CD4-positive, alpha-beta T cell treated with Interleukin-17A for 4 hours (primary cell): ENCODE data around the gene HNRNPM.

ENCODE experiments used
- DNase-seq: peaks from one replicate; pipeline ENCODE4 v3.0.0-alpha.2; 2020; ENCODE audit warnings: mixed read lengths

HNRNPM gene

GRCh38 chr19:8461376-8461775 is 16.6 kb downstream of the HNRNPM start:
- DNase-seq: no peak

GRCh38 chr19:8461891-8462290 is 17.1 kb downstream of the HNRNPM start:
- no peak for DNase-seq

GRCh38 chr19:8462571-8462970 is 17.8 kb downstream of the HNRNPM start:
- no peak for DNase-seq

GRCh38 chr19:8463365-8463764 is 18.6 kb downstream of the HNRNPM start:
- no peak for DNase-seq

GRCh38 chr19:8466018-8466417 is 21.2 kb downstream of the HNRNPM start:
- DNase-seq: no peak

- no peak for DNase-seq
Measured at GRCh38 chr19:8468124-8468523, 23.3 kb downstream of the HNRNPM start.

- no peak for DNase-seq
Measured at GRCh38 chr19:8468761-8469373, 24.1 kb downstream of the HNRNPM start.

- DNase-seq: no peak
Measured at GRCh38 chr19:8469613-8470368, 25.0 kb downstream of the HNRNPM start.

- DNase-seq: no peak
Measured at GRCh38 chr19:8473648-8474476, 29.1 kb downstream of the HNRNPM start.

- DNase-seq: no peak
Measured at GRCh38 chr19:8475005-8475404, 30.2 kb downstream of the HNRNPM start.

- no peak for DNase-seq
Measured at GRCh38 chr19:8476524-8476923, 31.7 kb downstream of the HNRNPM start.

GRCh38 chr19:8477889-8478288 is 33.1 kb downstream of the HNRNPM start:
- DNase-seq: no peak

GRCh38 chr19:8478598-8478997 is 33.8 kb downstream of the HNRNPM start:
- DNase-seq: no peak

GRCh38 chr19:8481201-8481600 is 36.4 kb downstream of the HNRNPM start:
- no peak for DNase-seq

GRCh38 chr19:8481616-8482015 is 36.8 kb downstream of the HNRNPM start:
- no peak for DNase-seq

- no peak for DNase-seq
Measured at GRCh38 chr19:8482696-8483095, 37.9 kb downstream of the HNRNPM start.

- DNase-seq: no peak
Measured at GRCh38 chr19:8483165-8483564, 38.4 kb downstream of the HNRNPM start.

- DNase-seq: no peak
Measured at GRCh38 chr19:8484331-8484894, 39.6 kb downstream of the HNRNPM start.

GRCh38 chr19:8485561-8486371 is 41.0 kb downstream of the HNRNPM start:
- DNase-seq: no peak

GRCh38 chr19:8486661-8487136 is 41.9 kb downstream of the HNRNPM start:
- DNase-seq: no peak

GRCh38 chr19:8487137-8487851 is 42.5 kb downstream of the HNRNPM start:
- peak; percentile 77 for DNase-seq

- DNase-seq: no peak
Measured at GRCh38 chr19:8488365-8488764, 43.6 kb downstream of the HNRNPM start.
